Liver (tissue), 2 donors: ENCODE data around the gene HDAC2.

Source experiments
- REST ChIP-seq: IDR thresholded peaks from 2 replicates; pipeline ENCODE4 v1.6.1; 2016; ENCODE audit warnings: antibody characterized with exemption, mild to moderate bottlenecking
- RXRA ChIP-seq, 2 donors: IDR thresholded peaks; 2 replicates each; pipeline ENCODE4 v1.6.1; 2017 to 2018; ENCODE audit warnings: antibody characterized with exemption in 2 of 2, mild to moderate bottlenecking in 1 of 2
- donor health status: healthy.

- no peak for TF ChIP-seq REST
- no peak for TF ChIP-seq RXRA (IDR thresholded peaks at IDR 0.05)
Observed at GRCh38 chr6:113924312-113924723, 46.6 kb downstream of the HDAC2 start.
